HEK293 (cell line): ENCODE data around the gene SLC48A1.

Experiments
- CTCF ChIA-PET: fragments of 350-600 bp; formaldehyde crosslinking; extraction: SDS; loops from one replicate; lab custom pipeline; 2021; ENCODE audit warnings: antibody characterized with exemption; lab: Yijun Ruan, JAX
- POLR2A ChIA-PET: fragments of 300-600 bp; formaldehyde crosslinking; extraction: SDS; loops from one replicate; lab custom pipeline; 2020; ENCODE audit warnings: antibody characterized with exemption, inconsistent platforms; lab: Yijun Ruan, JAX
- H3K27ac ChIP-seq: fragments of 200-500 bp; sonication (Bioruptor generic); 2 replicates; pipeline ENCODE4 v1.5.1; 2014; ENCODE audit warnings: low read depth, low read length, control low read depth, inconsistent platforms; ENCODE audit errors: extremely low read depth
- H3K36me3 ChIP-seq, 2 experiments: fragments of 200-500 bp in 1 of 2; sonication (Bioruptor generic) in 1 of 2; 1 replicate in 1 of 2; 2 replicates in 1 of 2; pipeline ENCODE4 v1.5.1; 2014 to 2017; ENCODE audit warnings: inconsistent platforms in 2 of 2, low read length in 2 of 2; ENCODE audit not compliant: control insufficient read depth in 2 of 2, insufficient read depth in 1 of 2
- H3K4me1 ChIP-seq: fragments of 200-500 bp; sonication (Bioruptor generic); 2 replicates; pipeline ENCODE4 v1.5.1; 2014; ENCODE audit warnings: mild to moderate bottlenecking, low read length, inconsistent platforms; ENCODE audit not compliant: control insufficient read depth, insufficient read depth
- H3K4me3 ChIP-seq: 2 replicates; pipeline ENCODE4 v1.5.1; 2011; ENCODE audit warnings: low read depth, mild to moderate bottlenecking, control low read depth, low read length, moderate library complexity
- H3K9me3 ChIP-seq: fragments of 200-500 bp; sonication (Bioruptor generic); 2 replicates; pipeline ENCODE4 v1.5.1; 2014; ENCODE audit warnings: low read depth, low read length, inconsistent platforms; ENCODE audit not compliant: control insufficient read depth, insufficient read depth
- PRDM2 ChIP-seq: fragments of 450-650 bp; formaldehyde crosslinking; IDR thresholded peaks from 2 replicates; pipeline ENCODE4 v1.5.1; 2016; ENCODE audit warnings: missing biosample characterization, missing genetic modification characterization, borderline replicate concordance
- SCRT1 ChIP-seq: fragments of 450-650 bp; formaldehyde crosslinking; IDR thresholded peaks from 2 replicates; pipeline ENCODE4 v1.5.1; 2016; ENCODE audit warnings: missing biosample characterization, missing genetic modification characterization, borderline replicate concordance
- ZBTB20 ChIP-seq: fragments of 450-650 bp; formaldehyde crosslinking; IDR thresholded peaks from 2 replicates; pipeline ENCODE4 v1.5.1; 2016; ENCODE audit warnings: missing biosample characterization, missing genetic modification characterization
- ZEB2 ChIP-seq: fragments of 450-650 bp; formaldehyde crosslinking; IDR thresholded peaks from 2 replicates; pipeline ENCODE4 v1.5.1; 2016; ENCODE audit warnings: missing biosample characterization, missing genetic modification characterization
- ZNF138 ChIP-seq: fragments of 450-650 bp; formaldehyde crosslinking; IDR thresholded peaks from 2 replicates; pipeline ENCODE4 v1.5.1; 2016; ENCODE audit warnings: missing biosample characterization, missing genetic modification characterization, borderline replicate concordance
- ZNF175 ChIP-seq: fragments of 450-650 bp; formaldehyde crosslinking; IDR thresholded peaks from 2 replicates; pipeline ENCODE4 v1.5.1; 2016; ENCODE audit warnings: missing biosample characterization, missing genetic modification characterization
- ZNF2 ChIP-seq: fragments of 450-650 bp; formaldehyde crosslinking; IDR thresholded peaks from 2 replicates; pipeline ENCODE4 v1.5.1; 2016; ENCODE audit warnings: missing biosample characterization, missing genetic modification characterization
- ZNF223 ChIP-seq: fragments of 450-650 bp; formaldehyde crosslinking; IDR thresholded peaks from 2 replicates; pipeline ENCODE4 v1.5.1; 2016; ENCODE audit warnings: missing biosample characterization, missing genetic modification characterization
- ZNF248 ChIP-seq: fragments of 450-650 bp; formaldehyde crosslinking; IDR thresholded peaks from 2 replicates; pipeline ENCODE4 v1.5.1; 2017; ENCODE audit warnings: missing biosample characterization, missing genetic modification characterization
- ZNF366 ChIP-seq: fragments of 450-650 bp; formaldehyde crosslinking; conservative IDR thresholded peaks from 2 replicates; pipeline ENCODE4 v1.5.1; 2016; ENCODE audit warnings: missing biosample characterization, missing genetic modification characterization
- ZNF423 ChIP-seq: fragments of 450-650 bp; formaldehyde crosslinking; IDR thresholded peaks from 2 replicates; pipeline ENCODE4 v1.5.1; 2016; ENCODE audit warnings: missing biosample characterization, missing genetic modification characterization
- ZNF488 ChIP-seq: fragments of 450-650 bp; formaldehyde crosslinking; IDR thresholded peaks from 2 replicates; pipeline ENCODE4 v1.5.1; 2016; ENCODE audit warnings: missing biosample characterization, missing genetic modification characterization
- ZNF670 ChIP-seq: fragments of 450-650 bp; formaldehyde crosslinking; IDR thresholded peaks from 2 replicates; pipeline ENCODE4 v1.5.1; 2016; ENCODE audit warnings: missing biosample characterization, missing genetic modification characterization, low read depth
- ZNF768 ChIP-seq: fragments of 450-650 bp; formaldehyde crosslinking; IDR thresholded peaks from 2 replicates; pipeline ENCODE4 v1.5.1; 2018; ENCODE audit warnings: missing biosample characterization, mild to moderate bottlenecking, missing genetic modification characterization
- TF ChIP-seq, protein P1 (sequence below): fragments of 450-650 bp; formaldehyde crosslinking; IDR thresholded peaks from 2 replicates; pipeline ENCODE4 v1.5.1; 2016; ENCODE audit warnings: missing biosample characterization, missing genetic modification characterization, low read depth

The SLC48A1 gene

DNA sequence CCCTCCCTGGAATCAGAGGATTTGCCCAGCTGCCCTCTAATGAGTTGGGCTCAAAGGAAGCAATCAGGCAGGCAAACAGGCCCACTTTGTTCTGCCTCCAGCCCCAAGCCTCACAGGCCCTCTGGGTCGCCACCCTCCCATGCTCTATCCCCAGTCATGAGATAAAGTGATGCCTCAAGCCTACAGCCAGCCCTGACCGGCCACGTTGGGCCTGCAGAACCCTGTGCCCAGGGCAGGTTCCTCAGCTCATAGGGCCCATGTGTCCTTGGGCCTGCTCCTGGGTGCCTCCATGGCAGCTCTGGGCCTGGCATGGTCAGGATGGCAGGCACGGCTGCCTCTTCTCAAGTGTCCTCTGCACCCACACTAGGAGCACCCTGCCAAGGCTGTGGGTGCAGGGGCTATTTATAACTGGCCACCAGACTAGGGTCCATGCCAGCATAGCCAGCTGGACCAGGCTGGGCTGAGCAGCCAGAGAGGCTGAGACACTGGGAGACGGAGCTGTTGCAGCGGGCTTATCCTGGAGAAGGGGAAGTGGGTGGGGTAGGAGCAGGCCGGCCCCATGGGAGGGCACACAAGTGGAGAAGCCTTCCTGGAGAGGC is 26.4 kb downstream of the SLC48A1 start (continued):
- no peak for TF ChIP-seq PRDM2 (tag by site-specific recombination)

- H3K9me3 ChIP-seq = no peaks in the 10 kb centered on the region
- TF ChIP-seq ZNF366 (tag by site-specific recombination) = no peak
- TF ChIP-seq ZNF223 = no peak
- no peak for TF ChIP-seq ZNF2 (tag by site-specific recombination)
- TF ChIP-seq ZNF423 (tag by site-specific recombination) = no peak
- no peak for TF ChIP-seq ZEB2
- no peak for TF ChIP-seq ZNF248 (tag by site-specific recombination)
- no peak for TF ChIP-seq ZNF670 (tag by site-specific recombination)
- POLR2A ChIA-PET = no interaction called here
- no peaks in the 10 kb centered on the region for H3K4me1 ChIP-seq
- H3K4me3 ChIP-seq = no peak overlapping the region
- no peak overlapping the region for H3K27ac ChIP-seq
- CTCF ChIA-PET = interaction anchor here (0.9 to 14.1 kb wide), 3 partner anchors 19 to 59 kb away, joined by 3 to 234 read pairs (median 7); no protein-coding TSS in a partner anchor
- H3K36me3 ChIP-seq = peaks cover 0 to 50% of the 10 kb centered on the region in 2 experiments; a peak in 2 of 3 replicates
Measured at GRCh38 chr12:47800582-47800981, 27.5 kb downstream of the SLC48A1 start.

GRCh38 chr12:47801170-47801903 is 28.3 kb downstream of the SLC48A1 start:
- Histone ChIP-seq H3K4me3 (no peak overlapping the region), H3K4me1 (no peaks in the 10 kb centered on the region), H3K27ac (no peak overlapping the region), H3K36me3 (peaks cover 0 to 47% of the 10 kb centered on the region in 2 experiments; a peak in 2 of 3 replicates), H3K9me3 (no peaks in the 10 kb centered on the region)
- CTCF ChIA-PET = interaction anchor here (0.6 to 14.1 kb wide), 13 partner anchors 12 to 134 kb away, joined by 3 to 234 read pairs (median 3); no protein-coding TSS in a partner anchor
- TF ChIP-seq ZNF488 (tag by site-specific recombination) (no peak), ZNF175 (tag by site-specific recombination) (no peak), ZNF138 (tag by site-specific recombination) (no peak), ZNF768 (tag by site-specific recombination) (no peak), ZBTB20 (tag by site-specific recombination) (no peak), SCRT1 (tag by site-specific recombination) (no peak)
- TF ChIP-seq, protein P1, sequence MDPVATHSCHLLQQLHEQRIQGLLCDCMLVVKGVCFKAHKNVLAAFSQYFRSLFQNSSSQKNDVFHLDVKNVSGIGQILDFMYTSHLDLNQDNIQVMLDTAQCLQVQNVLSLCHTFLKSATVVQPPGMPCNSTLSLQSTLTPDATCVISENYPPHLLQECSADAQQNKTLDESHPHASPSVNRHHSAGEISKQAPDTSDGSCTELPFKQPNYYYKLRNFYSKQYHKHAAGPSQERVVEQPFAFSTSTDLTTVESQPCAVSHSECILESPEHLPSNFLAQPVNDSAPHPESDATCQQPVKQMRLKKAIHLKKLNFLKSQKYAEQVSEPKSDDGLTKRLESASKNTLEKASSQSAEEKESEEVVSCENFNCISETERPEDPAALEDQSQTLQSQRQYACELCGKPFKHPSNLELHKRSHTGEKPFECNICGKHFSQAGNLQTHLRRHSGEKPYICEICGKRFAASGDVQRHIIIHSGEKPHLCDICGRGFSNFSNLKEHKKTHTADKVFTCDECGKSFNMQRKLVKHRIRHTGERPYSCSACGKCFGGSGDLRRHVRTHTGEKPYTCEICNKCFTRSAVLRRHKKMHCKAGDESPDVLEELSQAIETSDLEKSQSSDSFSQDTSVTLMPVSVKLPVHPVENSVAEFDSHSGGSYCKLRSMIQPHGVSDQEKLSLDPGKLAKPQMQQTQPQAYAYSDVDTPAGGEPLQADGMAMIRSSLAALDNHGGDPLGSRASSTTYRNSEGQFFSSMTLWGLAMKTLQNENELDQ (tag by site-specific recombination) = no peak
- POLR2A ChIA-PET = interaction anchor here (0.7 to 1.3 kb wide), 2 partner anchors 11 to 12 kb away, joined by 3 read pairs; no protein-coding TSS in a partner anchor
